ENCODE measurements around the gene MAN1C1.

MAN1C1 gene

GRCh38 chr1:25704267-25704691, 87.7 kb downstream of the MAN1C1 start:
- Histone ChIP-seq H3K4me2 (ENCODE audit: low read length) (no peak overlapping the region), H3K9me3 (ENCODE audit: control insufficient read depth, low read length) (no peaks in the 10 kb centered on the region), H3K79me2 (peaks cover 7% of the 10 kb centered on the region), H3K27ac (no peak overlapping the region), H3K27me3 (ENCODE audit: control insufficient read depth, insufficient read depth, low read length) (no peaks in the 10 kb centered on the region), H3K9ac (no peak overlapping the region), H3K4me3 (ENCODE audit: low read depth, low read length) (no peak overlapping the region), H3K4me1 (peaks cover 4% of the 10 kb centered on the region), H2AFZ (no peak overlapping the region), H3K36me3 (ENCODE audit: control insufficient read depth, insufficient read depth, low read length) (no peaks in the 10 kb centered on the region)
- TF ChIP-seq CTCF (IDR thresholded peaks at IDR 0.05): no peak

GRCh38 chr1:25705699-25706098, 89.1 kb downstream of the MAN1C1 start:
- Histone ChIP-seq H2AFZ (no peak overlapping the region), H3K79me2 (peaks cover 7% of the 10 kb centered on the region), H3K9ac (no peak overlapping the region), H3K4me1 (no peaks in the 10 kb centered on the region), H3K4me3 (ENCODE audit: low read depth, low read length) (no peak overlapping the region), H3K4me2 (ENCODE audit: low read length) (no peak overlapping the region), H3K9me3 (ENCODE audit: control insufficient read depth, low read length) (no peaks in the 10 kb centered on the region), H3K27ac (no peak overlapping the region), H3K36me3 (ENCODE audit: control insufficient read depth, insufficient read depth, low read length) (no peaks in the 10 kb centered on the region), H3K27me3 (ENCODE audit: control insufficient read depth, insufficient read depth, low read length) (no peaks in the 10 kb centered on the region)
- no peak for TF ChIP-seq CTCF (IDR thresholded peaks at IDR 0.05)

GRCh38 chr1:25706146-25707089, 89.8 kb downstream of the MAN1C1 start:
- H3K36me3 ChIP-seq (ENCODE audit: control insufficient read depth, insufficient read depth, low read length): no peaks in the 10 kb centered on the region
- H3K79me2 ChIP-seq: peaks cover 7% of the 10 kb centered on the region
- no peak overlapping the region for H2AFZ ChIP-seq
- H3K4me3 ChIP-seq (ENCODE audit: low read depth, low read length): no peak overlapping the region
- no peak overlapping the region for H3K9ac ChIP-seq
- no peaks in the 10 kb centered on the region for H3K27me3 ChIP-seq (ENCODE audit: control insufficient read depth, insufficient read depth, low read length)
- TF ChIP-seq CTCF (IDR thresholded peaks at IDR 0.05): no peak
- H3K9me3 ChIP-seq (ENCODE audit: control insufficient read depth, low read length): no peaks in the 10 kb centered on the region
- no peak overlapping the region for H3K4me2 ChIP-seq (ENCODE audit: low read length)
- H3K4me1 ChIP-seq: no peaks in the 10 kb centered on the region
- H3K27ac ChIP-seq: no peak overlapping the region

- Histone ChIP-seq H3K4me3 (ENCODE audit: low read depth, low read length) (no peak overlapping the region), H3K9me3 (ENCODE audit: control insufficient read depth, low read length) (no peaks in the 10 kb centered on the region), H3K36me3 (ENCODE audit: control insufficient read depth, insufficient read depth, low read length) (no peaks in the 10 kb centered on the region), H3K4me2 (ENCODE audit: low read length) (no peak overlapping the region), H3K27ac (no peak overlapping the region), H3K9ac (no peak overlapping the region), H3K27me3 (ENCODE audit: control insufficient read depth, insufficient read depth, low read length) (no peaks in the 10 kb centered on the region), H3K4me1 (no peaks in the 10 kb centered on the region), H3K79me2 (peaks cover 7% of the 10 kb centered on the region), H2AFZ (no peak overlapping the region)
- no peak for TF ChIP-seq CTCF (IDR thresholded peaks at IDR 0.05)
Observed at GRCh38 chr1:25707280-25708016, 90.9 kb downstream of the MAN1C1 start.

Data from parathyroid adenoma (tissue), 2 donors.